IPS-20b (cell line): ENCODE measurements around the gene DAPK2.

Experiments used
- H3K27ac ChIP-seq: one replicate; pipeline ENCODE4 v1.5.1; 2013; ENCODE audit warnings: low read length
- H3K27me3 ChIP-seq: 2 replicates; pipeline ENCODE4 v1.6.1; 2013; ENCODE audit warnings: mild to moderate bottlenecking, low read length, inconsistent platforms; ENCODE audit not compliant: insufficient read depth
- H3K36me3 ChIP-seq: 2 replicates; pipeline ENCODE4 v1.6.1; 2013; ENCODE audit warnings: low read depth, mild to moderate bottlenecking, inconsistent platforms, low read length, moderate library complexity; ENCODE audit not compliant: insufficient read depth
- H3K4me1 ChIP-seq: 2 replicates; pipeline ENCODE4 v1.6.1; 2013; ENCODE audit warnings: mild to moderate bottlenecking, control low read depth, inconsistent platforms, low read length, moderate library complexity; ENCODE audit not compliant: insufficient read depth
- H3K4me3 ChIP-seq: 2 replicates; pipeline ENCODE4 v1.5.1; 2013; ENCODE audit warnings: mild to moderate bottlenecking, low read length, inconsistent platforms
- H3K9ac ChIP-seq: 2 replicates; pipeline ENCODE4 v1.6.1; 2013; ENCODE audit warnings: low read depth, mild to moderate bottlenecking, inconsistent platforms, low read length, moderate library complexity
- H3K9me3 ChIP-seq: 2 replicates; pipeline ENCODE4 v1.6.1; 2013; ENCODE audit warnings: mild to moderate bottlenecking, low read depth, low read length, inconsistent platforms; ENCODE audit not compliant: insufficient read depth

DAPK2 gene

GRCh38 chr15:63876085-63876662 lies 170.1 kb downstream of the DAPK2 start:
- no peaks in the 10 kb centered on the region for H3K36me3 ChIP-seq
- no peaks in the 10 kb centered on the region for H3K27me3 ChIP-seq
- H3K9me3 ChIP-seq, result no peaks in the 10 kb centered on the region
- no peak overlapping the region for H3K4me3 ChIP-seq
- H3K4me1 ChIP-seq, result peaks cover 7% of the 10 kb centered on the region; the same call in 1 of the 2 replicates
- no peak overlapping the region for H3K27ac ChIP-seq
- no peak overlapping the region for H3K9ac ChIP-seq

GRCh38 chr15:63874616-63875015 lies 171.7 kb downstream of the DAPK2 start:
- Histone ChIP-seq H3K4me3 (no peak overlapping the region), H3K27me3 (no peaks in the 10 kb centered on the region), H3K36me3 (no peaks in the 10 kb centered on the region), H3K4me1 (peaks cover 7% of the 10 kb centered on the region; the same call in 1 of the 2 replicates), H3K9ac (no peak overlapping the region), H3K9me3 (no peaks in the 10 kb centered on the region), H3K27ac (no peak overlapping the region)

GRCh38 chr15:63872759-63873510 lies 173.3 kb downstream of the DAPK2 start:
- H3K36me3 ChIP-seq, result no peaks in the 10 kb centered on the region
- H3K9ac ChIP-seq, result no peak overlapping the region
- no peak overlapping the region for H3K27ac ChIP-seq
- no peaks in the 10 kb centered on the region for H3K27me3 ChIP-seq
- H3K4me3 ChIP-seq, result no peak overlapping the region
- no peaks in the 10 kb centered on the region for H3K9me3 ChIP-seq
- no peaks in the 10 kb centered on the region; the same call in 1 of the 2 replicates for H3K4me1 ChIP-seq

GRCh38 chr15:63870487-63871209 lies 175.6 kb downstream of the DAPK2 start:
- Histone ChIP-seq H3K4me1 (no peaks in the 10 kb centered on the region), H3K27ac (no peak overlapping the region), H3K4me3 (no peak overlapping the region), H3K9ac (no peak overlapping the region), H3K9me3 (no peaks in the 10 kb centered on the region), H3K36me3 (no peaks in the 10 kb centered on the region), H3K27me3 (no peaks in the 10 kb centered on the region)

GRCh38 chr15:63870043-63870394 lies 176.3 kb downstream of the DAPK2 start:
- Histone ChIP-seq H3K4me1 (no peaks in the 10 kb centered on the region), H3K27ac (no peak overlapping the region), H3K27me3 (no peaks in the 10 kb centered on the region), H3K36me3 (no peaks in the 10 kb centered on the region), H3K9me3 (no peaks in the 10 kb centered on the region), H3K9ac (no peak overlapping the region), H3K4me3 (no peak overlapping the region)

- no peaks in the 10 kb centered on the region for H3K36me3 ChIP-seq
- no peaks in the 10 kb centered on the region for H3K4me1 ChIP-seq
- H3K4me3 ChIP-seq, result no peak overlapping the region
- no peak overlapping the region for H3K27ac ChIP-seq
- no peak overlapping the region for H3K9ac ChIP-seq
- H3K27me3 ChIP-seq, result no peaks in the 10 kb centered on the region
- no peaks in the 10 kb centered on the region for H3K9me3 ChIP-seq
Observed at GRCh38 chr15:63869371-63870042, 176.8 kb downstream of the DAPK2 start.

- no peaks in the 10 kb centered on the region for H3K27me3 ChIP-seq
- no peak overlapping the region for H3K4me3 ChIP-seq
- H3K27ac ChIP-seq, result no peak overlapping the region
- H3K36me3 ChIP-seq, result no peaks in the 10 kb centered on the region
- no peak overlapping the region for H3K9ac ChIP-seq
- H3K9me3 ChIP-seq, result no peaks in the 10 kb centered on the region
- H3K4me1 ChIP-seq, result no peaks in the 10 kb centered on the region
Observed at GRCh38 chr15:63864186-63864585, 182.1 kb downstream of the DAPK2 start.

GRCh38 chr15:63861946-63862517 lies 184.3 kb downstream of the DAPK2 start:
- H3K9ac ChIP-seq, result no peak overlapping the region
- no peaks in the 10 kb centered on the region for H3K36me3 ChIP-seq
- no peaks in the 10 kb centered on the region for H3K4me1 ChIP-seq
- no peak overlapping the region for H3K4me3 ChIP-seq
- no peak overlapping the region for H3K27ac ChIP-seq
- no peaks in the 10 kb centered on the region for H3K27me3 ChIP-seq
- no peaks in the 10 kb centered on the region for H3K9me3 ChIP-seq

GRCh38 chr15:63860555-63860954 lies 185.7 kb downstream of the DAPK2 start:
- no peaks in the 10 kb centered on the region for H3K27me3 ChIP-seq
- no peak overlapping the region for H3K27ac ChIP-seq
- H3K4me1 ChIP-seq, result no peaks in the 10 kb centered on the region
- no peak overlapping the region for H3K4me3 ChIP-seq
- no peak overlapping the region for H3K9ac ChIP-seq
- H3K36me3 ChIP-seq, result no peaks in the 10 kb centered on the region
- H3K9me3 ChIP-seq, result no peaks in the 10 kb centered on the region

GRCh38 chr15:63860155-63860554 lies 186.1 kb downstream of the DAPK2 start:
- no peak overlapping the region for H3K27ac ChIP-seq

GRCh38 chr15:63858881-63859280 lies 187.4 kb downstream of the DAPK2 start:
- no peak overlapping the region for H3K4me3 ChIP-seq
- no peak overlapping the region for H3K9ac ChIP-seq
- no peaks in the 10 kb centered on the region for H3K9me3 ChIP-seq
- H3K27ac ChIP-seq, result no peak overlapping the region
- H3K36me3 ChIP-seq, result no peaks in the 10 kb centered on the region
- H3K4me1 ChIP-seq, result no peaks in the 10 kb centered on the region
- no peaks in the 10 kb centered on the region for H3K27me3 ChIP-seq

More at GRCh38 chr15:63860155-63860554, 186.1 kb downstream of the DAPK2 start:
- Histone ChIP-seq H3K4me3 (no peak overlapping the region), H3K9me3 (no peaks in the 10 kb centered on the region), H3K27me3 (no peaks in the 10 kb centered on the region), H3K9ac (no peak overlapping the region), H3K36me3 (no peaks in the 10 kb centered on the region), H3K4me1 (no peaks in the 10 kb centered on the region)
